ENCODE results near the gene AIFM2. TPM values are rescaled to one million over a fixed set of nuclear protein-coding genes. Genes with fewer than 3 reads are reported as not detected.

The AIFM2 gene
- total and polyA plus RNA-seq, 4 experiments from 2014 or later = 0.68 to 5.8 (median 3.7) TPM

GRCh38 chr10:70137135-70137534 is 4.5 kb upstream of the AIFM2 start:
- Histone ChIP-seq H3K27ac (ENCODE audit: low read depth, low read length) (no peak overlapping the region), H3K9me3 (ENCODE audit: control insufficient read depth in 1 of 2, low read length in 2 of 2) (no peaks in the 10 kb centered on the region), H3K36me3 (ENCODE audit: insufficient read depth, low read length) (peaks cover 7% of the 10 kb centered on the region), H3K27me3 (ENCODE audit: insufficient read depth, low read length) (no peaks in the 10 kb centered on the region), H3K4me1 (ENCODE audit: insufficient read depth, low read length) (peaks cover 4% of the 10 kb centered on the region), H3K4me3 (ENCODE audit: low read length in 2 of 2) (no peak overlapping the region)
- POLR2A ChIA-PET (ENCODE audit: partially characterized antibody) = interaction anchor here (0.7 to 2.2 kb wide), 2 partner anchors 9 to 33 kb away, joined by 3 to 10 read pairs; partner anchors contain the start of genes SAR1A and TYSND1
- peaks cover 7 to 23% (median 14%) of the 10 kb centered on the region in 4 donors for H3K4me1 Mint-ChIP-seq
- intact Hi-C loops (cut with micrococcal nuclease) = no loop called here
- no peak overlapping the region for H3K4me3 Mint-ChIP-seq
- CTCF ChIA-PET (ENCODE audit: partially characterized antibody) = interaction anchor here (0.7 to 2.1 kb wide), 3 partner anchors 9 to 19 kb away, joined by 3 to 9 read pairs (median 4); partner anchors contain the start of gene TYSND1
- H3K27me3 Mint-ChIP-seq = no peaks in the 10 kb centered on the region
- DNase-seq = no peak
- H3K36me3 Mint-ChIP-seq = peaks cover 11 to 15% of the 10 kb centered on the region in 2 donors
- H3K9me3 Mint-ChIP-seq = no peaks in the 10 kb centered on the region
- H3K27ac Mint-ChIP-seq = peak overlapping the region in 1 of 7 donors; percentile 69

DNA sequence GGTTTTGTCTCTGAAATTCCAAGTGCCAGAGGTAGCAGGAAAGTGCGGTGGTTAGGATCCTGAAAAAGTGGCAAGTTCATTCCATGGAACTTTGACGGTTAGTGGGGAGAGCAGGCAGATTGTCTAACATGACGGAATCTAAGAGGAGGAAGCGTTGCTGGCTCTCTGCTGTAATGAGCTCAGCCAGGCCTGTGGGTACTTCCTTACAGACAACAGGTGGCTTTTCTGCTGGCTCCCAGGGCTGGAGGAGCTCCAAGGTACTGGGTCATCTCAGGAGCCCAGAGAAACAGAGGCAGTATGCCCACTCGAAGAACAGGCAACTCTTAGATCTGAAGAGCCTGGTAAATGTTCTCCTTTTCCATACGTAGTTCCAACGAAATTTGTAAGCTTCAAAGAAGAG is 3.1 kb upstream of the AIFM2 start:
- ChIA-PET POLR2A (ENCODE audit: partially characterized antibody) (interaction anchor here (2.2 kb wide), 1 partner anchor 10 kb away, joined by 10 read pairs; the partner anchor contains the start of gene TYSND1), CTCF (ENCODE audit: partially characterized antibody) (interaction anchor here (1.0 to 2.1 kb wide), 3 partner anchors 11 to 229 kb away, joined by 3 to 9 read pairs (median 4); partner anchors contain the start of gene TYSND1)
- Mint-ChIP-seq H3K36me3 (peaks cover 11 to 14% of the 10 kb centered on the region in 2 donors), H3K9me3 (no peaks in the 10 kb centered on the region), H3K4me3 (no peak overlapping the region), H3K27ac (peak overlapping the region in 1 of 7 donors; percentile 41), H3K4me1 (peaks cover 10 to 26% (median 18%) of the 10 kb centered on the region in 4 donors), H3K27me3 (no peaks in the 10 kb centered on the region)
- Histone ChIP-seq H3K27me3 (ENCODE audit: insufficient read depth, low read length) (no peaks in the 10 kb centered on the region), H3K4me1 (ENCODE audit: insufficient read depth, low read length) (peaks cover 11% of the 10 kb centered on the region), H3K36me3 (ENCODE audit: insufficient read depth, low read length) (peaks cover 7% of the 10 kb centered on the region), H3K4me3 (ENCODE audit: low read length in 2 of 2) (no peak overlapping the region), H3K27ac (ENCODE audit: low read depth, low read length) (no peak overlapping the region), H3K9me3 (ENCODE audit: control insufficient read depth in 1 of 2, low read length in 2 of 2) (no peaks in the 10 kb centered on the region)
- DNase-seq = no peak
- intact Hi-C loops (cut with micrococcal nuclease) = no loop called here

GRCh38 chr10:70135046-70135445 is 2.4 kb upstream of the AIFM2 start:
- no peak for DNase-seq
- Histone ChIP-seq H3K36me3 (ENCODE audit: insufficient read depth, low read length) (peaks cover 7% of the 10 kb centered on the region), H3K4me3 (ENCODE audit: low read length in 2 of 2) (no peak overlapping the region), H3K27me3 (ENCODE audit: insufficient read depth, low read length) (no peaks in the 10 kb centered on the region), H3K27ac (ENCODE audit: low read depth, low read length) (no peak overlapping the region), H3K9me3 (ENCODE audit: control insufficient read depth in 1 of 2, low read length in 2 of 2) (no peaks in the 10 kb centered on the region), H3K4me1 (ENCODE audit: insufficient read depth, low read length) (peaks cover 11% of the 10 kb centered on the region)
- peaks cover 10 to 29% (median 16%) of the 10 kb centered on the region in 4 donors for H3K4me1 Mint-ChIP-seq
- H3K36me3 Mint-ChIP-seq = peaks cover 8 to 9% of the 10 kb centered on the region in 2 donors
- POLR2A ChIA-PET (ENCODE audit: partially characterized antibody) = interaction anchor here (2.2 kb wide), 1 partner anchor 11 kb away, joined by 10 read pairs; the partner anchor contains the start of gene TYSND1
- CTCF ChIA-PET (ENCODE audit: partially characterized antibody) = interaction anchor here (0.9 to 2.1 kb wide), 5 partner anchors 11 to 230 kb away, joined by 3 to 9 read pairs (median 4); partner anchors contain the start of gene TYSND1
- no peak overlapping the region for H3K4me3 Mint-ChIP-seq
- intact Hi-C loops (cut with micrococcal nuclease) = no loop called here
- no peaks in the 10 kb centered on the region for H3K27me3 Mint-ChIP-seq
- no peaks in the 10 kb centered on the region for H3K9me3 Mint-ChIP-seq
- peak overlapping the region in 1 of 7 donors; percentile 76 for H3K27ac Mint-ChIP-seq

DNA sequence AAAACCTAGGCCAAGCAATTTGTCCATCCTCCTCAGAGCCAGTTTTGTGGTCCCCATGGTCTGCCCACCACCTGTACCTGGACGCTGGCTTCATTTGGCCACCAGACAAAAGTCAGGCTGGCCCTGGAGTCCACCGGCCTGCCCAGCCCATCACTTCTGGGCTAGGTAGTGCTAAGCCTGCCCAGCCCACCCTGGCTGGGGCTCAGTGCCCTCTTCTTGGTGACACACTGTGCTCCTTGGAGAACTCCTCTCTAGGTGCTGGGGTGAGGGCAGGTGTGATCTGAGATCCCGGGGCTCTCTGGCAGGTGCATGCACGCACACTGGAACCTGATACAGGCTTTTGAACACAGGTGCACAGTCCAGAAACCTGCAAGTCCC is 1.1 kb downstream of the AIFM2 start:
- no peaks in the 10 kb centered on the region for H3K36me3 ChIP-seq (ENCODE audit: insufficient read depth, low read length)
- H3K9me3 Mint-ChIP-seq = no peaks in the 10 kb centered on the region
- H3K9me3 ChIP-seq (ENCODE audit: control insufficient read depth in 1 of 2, low read length in 2 of 2) = no peaks in the 10 kb centered on the region
- H3K4me1 ChIP-seq (ENCODE audit: insufficient read depth, low read length) = peaks cover 11% of the 10 kb centered on the region
- intact Hi-C loops (cut with micrococcal nuclease) = no loop called here
- peaks cover 3 to 23% (median 12%) of the 10 kb centered on the region in 4 donors for H3K4me1 Mint-ChIP-seq
- H3K4me3 ChIP-seq (ENCODE audit: low read length in 2 of 2) = no peak overlapping the region
- no peaks in the 10 kb centered on the region for H3K27me3 Mint-ChIP-seq
- H3K4me3 Mint-ChIP-seq = peak overlapping the region; percentile 56 to 90 (median 86)
- H3K27ac Mint-ChIP-seq = peak overlapping the region in 2 of 7 donors; percentile 17 to 85
- POLR2A ChIA-PET (ENCODE audit: partially characterized antibody) = no interaction called here
- CTCF ChIA-PET (ENCODE audit: partially characterized antibody) = no interaction called here
- no peaks in the 10 kb centered on the region for H3K27me3 ChIP-seq (ENCODE audit: insufficient read depth, low read length)
- H3K36me3 Mint-ChIP-seq = peaks cover 0 to 8% of the 10 kb centered on the region in 2 donors
- DNase-seq = no peak
- no peak overlapping the region for H3K27ac ChIP-seq (ENCODE audit: low read depth, low read length)

DNA sequence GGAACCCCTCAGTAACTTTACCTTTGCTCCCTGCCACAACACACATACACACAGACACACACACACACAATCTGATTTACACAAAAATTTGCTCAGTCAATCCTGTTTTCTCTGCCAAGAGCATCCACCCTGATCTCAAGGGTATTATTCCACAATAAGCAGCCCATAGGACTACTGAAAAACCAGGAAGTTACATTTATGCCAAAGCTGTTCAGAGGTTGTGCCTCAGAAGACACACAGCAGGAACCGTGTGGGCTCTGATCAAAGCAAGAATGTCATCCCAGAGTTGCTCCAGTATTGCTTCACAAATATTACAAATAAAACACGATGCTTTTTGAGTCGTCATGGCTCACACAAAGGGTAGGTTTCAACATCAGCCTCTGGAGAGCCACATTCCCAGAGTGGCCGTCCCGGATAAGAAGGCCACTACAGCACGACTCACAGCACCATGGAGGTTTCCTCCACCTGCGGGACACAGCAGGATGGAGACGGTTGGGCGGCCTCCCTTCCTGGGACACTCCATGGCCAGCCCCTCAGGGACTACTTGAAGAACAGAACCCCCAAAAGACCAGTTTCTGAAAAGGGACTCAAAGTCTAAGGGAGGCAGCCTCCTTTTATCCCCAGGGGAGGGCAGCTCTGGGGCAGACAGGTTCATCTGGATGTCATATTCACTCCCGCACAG is 1.6 kb downstream of the AIFM2 start:
- intact Hi-C loops (cut with micrococcal nuclease) = no loop called here

GRCh38 chr10:70126700-70127395 is 5.8 kb downstream of the AIFM2 start:
- Histone ChIP-seq H3K27ac (ENCODE audit: low read depth, low read length) (no peak overlapping the region), H3K27me3 (ENCODE audit: insufficient read depth, low read length) (no peaks in the 10 kb centered on the region), H3K9me3 (ENCODE audit: control insufficient read depth in 1 of 2, low read length in 2 of 2) (no peaks in the 10 kb centered on the region), H3K36me3 (ENCODE audit: insufficient read depth, low read length) (no peaks in the 10 kb centered on the region), H3K4me3 (ENCODE audit: low read length in 2 of 2) (no peak overlapping the region), H3K4me1 (ENCODE audit: insufficient read depth, low read length) (peaks cover 4% of the 10 kb centered on the region)
- no peak for DNase-seq
- ChIA-PET POLR2A (ENCODE audit: partially characterized antibody) (no interaction called here), CTCF (ENCODE audit: partially characterized antibody) (interaction anchor here (1.0 to 5.5 kb wide), 3 partner anchors 9 to 19 kb away, joined by 3 to 27 read pairs (median 11); partner anchors contain the start of gene TYSND1)
- Mint-ChIP-seq H3K9me3 (no peaks in the 10 kb centered on the region), H3K36me3 (peaks cover 0 to 4% of the 10 kb centered on the region in 2 donors), H3K4me3 (peak overlapping the region in 1 of 8 donors; percentile 13), H3K27ac (no peak overlapping the region), H3K4me1 (peaks cover 0 to 9% (median 2%) of the 10 kb centered on the region in 4 donors), H3K27me3 (no peaks in the 10 kb centered on the region)
- intact Hi-C loops (cut with micrococcal nuclease) = no loop called here

More for the DNA sequence above, 1.6 kb downstream of the AIFM2 start:
- DNase-seq = no peak
- Mint-ChIP-seq H3K36me3 (peaks cover 0 to 8% of the 10 kb centered on the region in 2 donors), H3K27me3 (no peaks in the 10 kb centered on the region), H3K4me3 (peak overlapping the region in 4 of 8 donors; percentile 13 to 61 (median 24)), H3K4me1 (peaks cover 3 to 22% (median 11%) of the 10 kb centered on the region in 4 donors), H3K9me3 (no peaks in the 10 kb centered on the region), H3K27ac (peak overlapping the region in 3 of 7 donors; percentile 51 to 60 (median 53))
- Histone ChIP-seq H3K9me3 (ENCODE audit: control insufficient read depth in 1 of 2, low read length in 2 of 2) (no peaks in the 10 kb centered on the region), H3K4me1 (ENCODE audit: insufficient read depth, low read length) (peaks cover 11% of the 10 kb centered on the region), H3K27me3 (ENCODE audit: insufficient read depth, low read length) (no peaks in the 10 kb centered on the region), H3K36me3 (ENCODE audit: insufficient read depth, low read length) (no peaks in the 10 kb centered on the region), H3K4me3 (ENCODE audit: low read length in 2 of 2) (no peak overlapping the region), H3K27ac (ENCODE audit: low read depth, low read length) (no peak overlapping the region)
- POLR2A ChIA-PET (ENCODE audit: partially characterized antibody) = no interaction called here
- CTCF ChIA-PET (ENCODE audit: partially characterized antibody) = interaction anchor here (0.7 to 5.5 kb wide), 3 partner anchors 15 to 35 kb away, joined by 3 to 27 read pairs (median 3); no protein-coding TSS in a partner anchor

All from CD4-positive, alpha-beta memory T cell (primary cell).